ENCODE results near the gene MYOM1.

MYOM1 gene

DNA sequence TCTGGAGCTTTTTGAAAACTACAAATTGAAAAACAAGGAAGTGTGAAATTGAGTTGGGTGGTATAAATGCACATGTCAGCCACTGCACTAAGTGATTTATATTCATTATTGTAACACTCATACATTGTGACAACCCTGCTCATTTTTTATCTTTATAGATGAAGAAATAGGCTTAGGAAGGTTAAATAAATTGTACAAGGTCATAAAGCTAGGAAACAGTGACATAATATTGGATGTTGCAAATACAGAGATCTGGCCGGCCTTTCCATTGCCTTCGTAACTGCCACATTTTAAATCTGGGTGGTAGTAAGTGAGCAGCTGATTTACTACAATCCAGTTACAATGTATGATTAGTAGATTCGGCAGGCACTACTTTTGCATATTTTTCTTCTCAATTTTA, 130.2 kb downstream of the MYOM1 start:
- no peak for DNase-seq (ENCODE audit: low spot score)
- TF ChIP-seq, protein P1, sequence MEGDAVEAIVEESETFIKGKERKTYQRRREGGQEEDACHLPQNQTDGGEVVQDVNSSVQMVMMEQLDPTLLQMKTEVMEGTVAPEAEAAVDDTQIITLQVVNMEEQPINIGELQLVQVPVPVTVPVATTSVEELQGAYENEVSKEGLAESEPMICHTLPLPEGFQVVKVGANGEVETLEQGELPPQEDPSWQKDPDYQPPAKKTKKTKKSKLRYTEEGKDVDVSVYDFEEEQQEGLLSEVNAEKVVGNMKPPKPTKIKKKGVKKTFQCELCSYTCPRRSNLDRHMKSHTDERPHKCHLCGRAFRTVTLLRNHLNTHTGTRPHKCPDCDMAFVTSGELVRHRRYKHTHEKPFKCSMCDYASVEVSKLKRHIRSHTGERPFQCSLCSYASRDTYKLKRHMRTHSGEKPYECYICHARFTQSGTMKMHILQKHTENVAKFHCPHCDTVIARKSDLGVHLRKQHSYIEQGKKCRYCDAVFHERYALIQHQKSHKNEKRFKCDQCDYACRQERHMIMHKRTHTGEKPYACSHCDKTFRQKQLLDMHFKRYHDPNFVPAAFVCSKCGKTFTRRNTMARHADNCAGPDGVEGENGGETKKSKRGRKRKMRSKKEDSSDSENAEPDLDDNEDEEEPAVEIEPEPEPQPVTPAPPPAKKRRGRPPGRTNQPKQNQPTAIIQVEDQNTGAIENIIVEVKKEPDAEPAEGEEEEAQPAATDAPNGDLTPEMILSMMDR (IDR thresholded peaks at IDR 0.05; ENCODE audit: extremely low read depth, missing control alignments): no peak

DNA sequence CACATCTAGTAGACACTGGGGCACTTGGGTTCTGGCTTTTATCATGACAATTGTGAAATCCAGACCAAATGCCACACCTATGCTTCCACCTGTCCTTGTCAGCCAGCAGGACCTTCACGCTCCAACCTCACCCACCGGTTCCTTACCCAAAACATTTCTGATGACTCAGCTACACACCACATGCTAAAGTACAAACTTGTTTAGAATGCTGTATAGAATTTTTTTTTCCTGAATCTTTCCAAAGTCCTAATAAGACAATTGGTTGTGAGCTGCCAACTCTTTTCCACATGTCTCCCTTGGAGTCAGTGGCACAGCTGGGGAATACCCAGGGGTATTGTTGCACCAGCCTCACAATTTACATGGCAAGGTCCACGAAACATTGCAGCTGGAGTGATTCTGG, 131.3 kb downstream of the MYOM1 start:
- TF ChIP-seq, protein P1 (IDR thresholded peaks at IDR 0.05; ENCODE audit: extremely low read depth, missing control alignments): no peak
- no peak for DNase-seq (ENCODE audit: low spot score)

DNA sequence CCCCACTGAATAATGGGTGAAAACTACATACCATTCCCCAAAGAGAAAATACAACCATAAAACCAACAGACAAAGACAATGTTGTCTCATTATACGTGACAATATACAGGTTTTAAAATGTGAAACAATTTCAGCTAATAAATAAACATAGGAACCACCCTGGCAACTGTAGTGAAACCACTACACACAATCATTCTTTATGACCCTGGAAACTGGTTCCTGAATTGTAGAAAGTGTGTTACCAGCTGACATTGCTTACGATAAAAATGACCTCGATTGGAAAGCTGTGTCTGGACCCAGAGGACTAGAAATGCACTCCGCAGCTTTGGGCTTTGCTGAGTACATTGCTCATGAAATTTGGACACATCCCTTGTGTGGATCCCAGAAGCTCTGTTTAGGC, 132.9 kb downstream of the MYOM1 start:
- TF ChIP-seq, protein P1 (IDR thresholded peaks at IDR 0.05; ENCODE audit: extremely low read depth, missing control alignments): no peak
- DNase-seq (ENCODE audit: low spot score): no peak

DNA sequence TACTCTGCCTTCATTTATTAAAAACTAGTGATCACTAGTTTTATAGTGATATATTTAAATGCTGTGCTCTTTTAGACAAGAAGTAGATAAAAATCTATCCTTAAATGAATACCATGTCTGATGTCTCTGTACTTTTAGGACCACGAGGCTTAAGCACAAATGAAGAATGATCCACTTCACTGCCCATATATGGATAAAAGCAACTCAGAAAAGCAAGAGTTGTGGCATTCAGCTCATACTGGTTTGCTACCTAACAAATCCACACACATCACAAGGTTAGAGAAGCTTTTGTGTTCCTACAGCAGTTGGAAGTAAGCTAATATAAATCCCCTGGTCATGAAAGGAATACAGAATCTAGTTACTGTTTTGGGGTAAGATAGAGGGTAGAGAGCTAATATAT, 134.2 kb downstream of the MYOM1 start:
- TF ChIP-seq, protein P1 (IDR thresholded peaks at IDR 0.05; ENCODE audit: extremely low read depth, missing control alignments): no peak

GRCh38 chr18:3084206-3084605, 135.6 kb downstream of the MYOM1 start:
- no peak for DNase-seq (ENCODE audit: low spot score)
- TF ChIP-seq, protein P1 (IDR thresholded peaks at IDR 0.05; ENCODE audit: extremely low read depth, missing control alignments): no peak

More for the DNA sequence above, 134.2 kb downstream of the MYOM1 start:
- no peak for DNase-seq (ENCODE audit: low spot score)

GRCh38 chr18:3083766-3084165, 136.0 kb downstream of the MYOM1 start:
- TF ChIP-seq, protein P1 (IDR thresholded peaks at IDR 0.05; ENCODE audit: extremely low read depth, missing control alignments): no peak
- DNase-seq (ENCODE audit: low spot score): no peak

GRCh38 chr18:3081584-3081991, 138.2 kb downstream of the MYOM1 start:
- TF ChIP-seq, protein P1 (IDR thresholded peaks at IDR 0.05; ENCODE audit: extremely low read depth, missing control alignments): no peak

More at GRCh38 chr18:3081584-3081991, 138.2 kb downstream of the MYOM1 start:
- no peak for DNase-seq (ENCODE audit: low spot score)
